ENCODE data around the gene NT5C.

- TF ChIP-seq GATA2 (IDR thresholded peaks at IDR 0.05; ENCODE audit: low read depth, low read length) (no peak; the same call in 1 of the 2 replicates), GATA3 (IDR thresholded peaks at IDR 0.05; ENCODE audit: low read depth, low read length) (no peak)
These were observed 26.1 kb downstream of the NT5C start for GRCh38 chr17:75105126-75106080.

All from SH-SY5Y (cell line).